H1 (cell line): ENCODE data around the gene DOCK1. TPM values are rescaled to one million over a fixed set of nuclear protein-coding genes. Genes with fewer than 3 reads are reported as not detected.
A peak's percentile ranks its signal among the peaks of the same experiment; 100 is the strongest.

Experiments
- CTCF ChIA-PET: fragments of 300-600 bp; sonication (Branson Sonifier 250); formaldehyde crosslinking; loops from one replicate; lab custom pipeline; 2021; ENCODE audit not compliant: partially characterized antibody; lab: Charles Lee
- POLR2A ChIA-PET: fragments of 300-600 bp; sonication (Branson Sonifier 250); formaldehyde crosslinking; loops from one replicate; lab custom pipeline; 2021; ENCODE audit warnings: inconsistent platforms; ENCODE audit not compliant: partially characterized antibody; lab: Charles Lee
- DNase-seq, 2 experiments: peaks; one replicate each; pipeline versions ENCODE4 v3.0.0 to v3.0.0-alpha.2; 2010 to 2022; ENCODE audit warnings: low spot score in 2 of 2, low read depth in 1 of 2, mixed read lengths in 1 of 2
- FAIRE-seq: peaks from 2 replicates; lab custom pipeline; 2011; peaks lifted over from hg19 to GRCh38; lab: Jason Lieb, UNC
- H2AFZ ChIP-seq: 2 replicates; pipeline ENCODE4 v1.8.1; 2012; ENCODE audit warnings: low read length, inconsistent platforms
- H2AK5ac ChIP-seq: 2 replicates; pipeline ENCODE4 v1.6.1; 2013; ENCODE audit warnings: low read depth, low read length
- H2BK120ac ChIP-seq: replicated peaks from 2 replicates; pipeline ENCODE3; 2013; ENCODE audit warnings: low read depth, low read length, inconsistent platforms
- H2BK12ac ChIP-seq: 2 replicates; pipeline ENCODE4 v1.6.1; 2013; ENCODE audit warnings: low read depth, low read length
- H2BK15ac ChIP-seq: 2 replicates; pipeline ENCODE4 v1.6.1; 2013; ENCODE audit warnings: low read length
- H2BK20ac ChIP-seq: 2 replicates; pipeline ENCODE4 v1.6.1; 2013; ENCODE audit warnings: low read length
- H2BK5ac ChIP-seq: 2 replicates; pipeline ENCODE4 v1.6.1; 2013; ENCODE audit warnings: low read depth, low read length
- H3K14ac ChIP-seq: 2 replicates; pipeline ENCODE4 v1.6.1; 2013; ENCODE audit warnings: inconsistent platforms; ENCODE audit not compliant: insufficient read length
- H3K18ac ChIP-seq: 2 replicates; pipeline ENCODE4 v1.6.1; 2013; ENCODE audit warnings: low read length; ENCODE audit errors: extremely low read depth
- H3K23ac ChIP-seq: 2 replicates; pipeline ENCODE4 v1.6.1; 2013; ENCODE audit warnings: inconsistent platforms; ENCODE audit not compliant: insufficient read length
- H3K23me2 ChIP-seq: 2 replicates; pipeline ENCODE4 v1.6.1; 2013; ENCODE audit warnings: low read depth, low read length
- H3K27ac ChIP-seq: 2 replicates; pipeline ENCODE4 v1.6.1; 2011; ENCODE audit warnings: low read depth, low read length, inconsistent platforms
- H3K27me3 ChIP-seq, 4 experiments: replicated peaks in 1 of 4; 1 replicate in 1 of 4; 2 replicates in 3 of 4; pipeline versions ENCODE4 v1.6.1 to v1.8.1; 2011 to 2013; ENCODE audit warnings: low read length in 3 of 4, mild to moderate bottlenecking in 3 of 4, inconsistent platforms in 2 of 4, mixed read lengths in 2 of 4, moderate library complexity in 1 of 4; ENCODE audit not compliant: control insufficient read depth in 3 of 4, insufficient read depth in 3 of 4; ENCODE audit errors: extremely low read depth in 1 of 4
- H3K36me3 ChIP-seq, 4 experiments: 2 replicates each; pipeline versions ENCODE4 v1.6.1 to v1.8.1; 2011 to 2013; ENCODE audit warnings: mild to moderate bottlenecking in 4 of 4, low read length in 3 of 4, moderate library complexity in 2 of 4, control low read depth in 1 of 4, inconsistent platforms in 1 of 4; ENCODE audit not compliant: insufficient read depth in 4 of 4, control insufficient read depth in 2 of 4
- H3K4ac ChIP-seq: replicated peaks from 2 replicates; pipeline ENCODE3; 2013; ENCODE audit warnings: low read length, low read depth, mixed read lengths, inconsistent platforms; ENCODE audit not compliant: insufficient read length
- H3K4me1 ChIP-seq, 4 experiments: replicated peaks in 1 of 4; 1 replicate in 1 of 4; 2 replicates in 3 of 4; pipeline versions ENCODE4 v1.6.1 to v1.8.1; 2011 to 2013; ENCODE audit warnings: low read length in 3 of 4, inconsistent platforms in 2 of 4, mixed read lengths in 1 of 4; ENCODE audit not compliant: insufficient read depth in 4 of 4, control insufficient read depth in 3 of 4
- H3K4me2 ChIP-seq, 2 experiments: 2 replicates each; pipeline versions ENCODE4 v1.6.1 to v1.8.1; 2011 to 2013; ENCODE audit warnings: low read depth in 2 of 2, low read length in 2 of 2, control low read depth in 1 of 2, inconsistent platforms in 1 of 2, mild to moderate bottlenecking in 1 of 2; ENCODE audit not compliant: insufficient read depth in 1 of 2
- H3K4me3 ChIP-seq, 4 experiments: fragments of 200-600, 300-600 bp in 1 of 4; sonication (generic), shearing (Covaris generic), sonication (Bioruptor Twin) in 1 of 4; 2 replicates each; pipeline versions ENCODE4 v1.5.1 to v1.8.1; 2011 to 2016; ENCODE audit warnings: low read length in 4 of 4, low read depth in 3 of 4, control low read depth in 2 of 4, inconsistent platforms in 2 of 4, mild to moderate bottlenecking in 2 of 4, mixed read lengths in 1 of 4, moderate library complexity in 1 of 4; ENCODE audit not compliant: insufficient read depth in 2 of 4; ENCODE audit errors: extremely low read depth in 1 of 4
- H3K56ac ChIP-seq: replicated peaks from 2 replicates; pipeline ENCODE3; 2013; ENCODE audit warnings: low read depth, mild to moderate bottlenecking, mixed read lengths, low read length, inconsistent platforms; ENCODE audit not compliant: insufficient read length
- H3K79me1 ChIP-seq: 2 replicates; pipeline ENCODE4 v1.6.1; 2013; ENCODE audit warnings: low read depth, low read length, control low read depth
- H3K79me2 ChIP-seq, 2 experiments: 2 replicates each; pipeline versions ENCODE4 v1.6.1 to v1.8.1; 2012 to 2013; ENCODE audit warnings: low read length in 2 of 2, mild to moderate bottlenecking in 2 of 2, inconsistent platforms in 1 of 2; ENCODE audit not compliant: insufficient read depth in 2 of 2, control insufficient read depth in 1 of 2
- H3K9ac ChIP-seq, 4 experiments: replicated peaks in 1 of 4; 1 replicate in 1 of 4; 2 replicates in 3 of 4; pipeline versions ENCODE4 v1.6.1 to v1.8.1; 2011 to 2013; ENCODE audit warnings: low read depth in 3 of 4, low read length in 3 of 4, control low read depth in 2 of 4, mild to moderate bottlenecking in 2 of 4, moderate library complexity in 2 of 4, inconsistent platforms in 1 of 4; ENCODE audit errors: extremely low read depth in 1 of 4
- H3K9me3 ChIP-seq, 2 experiments: 2 replicates each; pipeline versions ENCODE4 v1.6.1 to v1.8.1; 2012 to 2013; ENCODE audit warnings: mild to moderate bottlenecking in 2 of 2, moderate library complexity in 2 of 2, control low read depth in 1 of 2, inconsistent platforms in 1 of 2, low read depth in 1 of 2, low read length in 1 of 2, mixed read lengths in 1 of 2; ENCODE audit not compliant: insufficient read depth in 2 of 2
- H4K20me1 ChIP-seq, 2 experiments: replicated peaks in 1 of 2; 2 replicates each; pipeline versions ENCODE3 to v1.8.1; 2011 to 2013; ENCODE audit warnings: inconsistent platforms in 2 of 2, low read length in 2 of 2, mild to moderate bottlenecking in 1 of 2; ENCODE audit not compliant: insufficient read depth in 2 of 2, control insufficient read depth in 1 of 2
- H4K5ac ChIP-seq: 2 replicates; pipeline ENCODE4 v1.6.1; 2013; ENCODE audit warnings: low read length, low read depth, mixed read lengths, inconsistent platforms; ENCODE audit not compliant: insufficient read length
- H4K8ac ChIP-seq: 2 replicates; pipeline ENCODE4 v1.8.0; 2013; ENCODE audit warnings: mild to moderate bottlenecking, moderate library complexity, low read length, inconsistent platforms; ENCODE audit not compliant: insufficient read depth; ENCODE audit errors: extremely low read depth
- H4K91ac ChIP-seq: replicated peaks from 2 replicates; pipeline ENCODE3; 2013; ENCODE audit warnings: low read length, mixed read lengths, inconsistent platforms; ENCODE audit not compliant: insufficient read length
- CTCF ChIP-seq, 3 experiments: IDR thresholded peaks; 1 replicate in 2 of 3; 2 replicates in 1 of 3; pipeline versions ENCODE4 v1.5.1 to v1.6.1; 2011; ENCODE audit warnings: low read length in 3 of 3, mild to moderate bottlenecking in 3 of 3, inconsistent platforms in 2 of 3, low read depth in 1 of 3, moderate library complexity in 1 of 3; ENCODE audit not compliant: insufficient read depth in 1 of 3; ENCODE audit errors: control extremely low read depth in 1 of 3
- RFX5 ChIP-seq: IDR thresholded peaks from 2 replicates; pipeline ENCODE4 v1.6.1; 2011; ENCODE audit warnings: low read depth, low read length, improper control_type of control experiment, borderline replicate concordance
- TBP ChIP-seq: IDR thresholded peaks from 2 replicates; pipeline ENCODE4 v1.6.1; 2011; ENCODE audit warnings: low read depth, low read length, improper control_type of control experiment
- WGBS, 2 experiments: shearing (Covaris generic) in 1 of 2; methylation state at CpG; one replicate each; pipeline versions ENCODE4 v1.1.6 to v1.1.7; 2013 to 2015; ENCODE audit warnings: low lambda C conversion rate in 2 of 2, mixed read lengths in 2 of 2, inconsistent platforms in 1 of 2, low coverage in 1 of 2, missing lambda C conversion rate in 1 of 2; ENCODE audit not compliant: insufficient replicate concordance in 2 of 2, insufficient coverage in 1 of 2, insufficient read length in 1 of 2; ENCODE audit errors: extremely low coverage in 1 of 2, missing lambda C conversion rate in 1 of 2; 5-methylcytosine and 5-hydroxymethylcytosine counted together
- polyA plus RNA-seq, 7 experiments: library from polyadenylated mRNA; depleted of rRNA in 3 of 7; stranded (reverse) in 5 of 7; unstranded in 2 of 7; fragments of >200 nt in 5 of 7; fragments of 200-250 nt in 2 of 7; gene quantifications; 1 replicate in 5 of 7; 2 replicates in 1 of 7; 4 replicates in 1 of 7; pipeline versions ENCODE4 v1.2.1 to v1.2.3, GENCODE V29; 2011 to 2013; ENCODE audit warnings: missing spikeins in 2 of 7, mixed read lengths in 2 of 7
- total RNA-seq: library from RNA; stranded (reverse); fragmentation: NEBNext Ultra II Directional; extraction: Animal tissue kit (Norgen Biotek cat#: 25700); gene quantifications from 2 replicates; pipeline ENCODE4 v1.2.1, GENCODE V29; 2021

Gene DOCK1
- total and polyA plus RNA-seq, 2 of the 8 experiments (the other 6 are each of a cell fraction or from before 2014, with no cell fraction given), result 11.6 to 53.0 TPM

DNA sequence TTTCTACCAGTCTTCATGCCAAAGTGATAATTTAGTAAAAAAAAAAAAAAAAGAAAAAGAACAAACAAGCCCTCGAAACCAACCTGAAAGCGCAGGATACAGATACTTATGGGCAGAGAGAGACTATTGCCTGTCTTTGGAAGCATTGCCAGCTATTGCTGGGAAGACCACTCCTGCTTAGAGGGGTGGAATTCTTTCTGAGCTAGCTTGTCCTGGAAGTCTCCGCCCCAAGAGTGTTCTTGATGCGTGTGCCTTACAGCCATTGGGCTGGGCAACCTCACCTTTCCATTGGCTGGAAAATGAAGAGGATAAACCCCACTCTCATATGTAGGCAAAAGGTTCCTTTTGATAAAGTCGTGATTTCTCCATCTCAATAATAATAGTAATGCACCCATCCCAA lies 311.0 kb downstream of the DOCK1 start:
- H2AFZ ChIP-seq, result no peak overlapping the region
- no peak overlapping the region for H3K56ac ChIP-seq
- H3K36me3 ChIP-seq, result no peaks in the 10 kb centered on the region
- no peak overlapping the region for H2BK5ac ChIP-seq
- ChIA-PET CTCF (interaction anchor here (0.8 to 1.0 kb wide), 2 partner anchors 9 to 21 kb away, joined by 3 to 4 read pairs; no protein-coding TSS in a partner anchor), POLR2A (no interaction called here)
- 0 out of 2 replicates have a peak overlapping the region, but pooled peaks have one; percentile 23 for H2BK20ac ChIP-seq
- WGBS, 2 experiments, result 84% methylated on average over 5 of the region's 5 CpGs; no CpG with 5 or more reads in 1 of the 2 experiments
- H3K14ac ChIP-seq, result no peak overlapping the region
- no peak overlapping the region for H2BK12ac ChIP-seq
- H3K79me2 ChIP-seq, result no peaks in the 10 kb centered on the region
- H3K23ac ChIP-seq, result no peak overlapping the region
- no peak overlapping the region for H3K9ac ChIP-seq
- peaks cover 0 to 1% of the 10 kb centered on the region in 2 experiments for H4K20me1 ChIP-seq
- no peak overlapping the region for H3K18ac ChIP-seq
- TF ChIP-seq TBP, result no peak
- TF ChIP-seq RFX5, result no peak
- no peak for TF ChIP-seq CTCF (IDR thresholded peaks at IDR 0.05; ENCODE audit: control extremely low read depth in 1 of 3, insufficient read depth in 1 of 3, low read depth in 1 of 3, low read length in 3 of 3)
- peaks cover 0 to 5% of the 10 kb centered on the region in 2 experiments; a peak in 1 of 4 replicates for H3K9me3 ChIP-seq
- peaks cover 0 to 11% (median 5%) of the 10 kb centered on the region in 4 experiments; a peak in 5 of 7 replicates for H3K4me1 ChIP-seq
- no peak overlapping the region for H3K4ac ChIP-seq
- no peaks in the 10 kb centered on the region for H3K79me1 ChIP-seq
- H3K27me3 ChIP-seq, result no peaks in the 10 kb centered on the region
- H3K4me3 ChIP-seq, result peak overlapping the region in 1 of 4 experiments; percentile 3; a peak in 2 of 8 replicates
- no peak overlapping the region for H2BK15ac ChIP-seq
- H2AK5ac ChIP-seq, result no peak overlapping the region
- H3K23me2 ChIP-seq, result no peaks in the 10 kb centered on the region; the same call in 1 of the 2 replicates
- peak overlapping the region; percentile 6 to 28 for H3K4me2 ChIP-seq
- no peak overlapping the region for H4K91ac ChIP-seq
- no peak for DNase-seq
- no peak for FAIRE-seq
- no peak overlapping the region for H2BK120ac ChIP-seq
- no peak overlapping the region for H4K5ac ChIP-seq
- H4K8ac ChIP-seq, result no peak overlapping the region
- H3K27ac ChIP-seq, result no peak overlapping the region
